GM12878 (cell line): ENCODE results near the gene SBF1. TPM values are rescaled to one million over a fixed set of nuclear protein-coding genes. Genes with fewer than 3 reads are reported as not detected.

ENCODE experiments used
- ATAC-seq: fragments of 200-7000 bp; cut with Tn5 transposase; 3 replicates; pipeline ENCODE4 v1.9.1; 2020; ENCODE audit warnings: mild to moderate bottlenecking, moderate library complexity
- BruUV-seq: library from RNA; stranded (reverse); fragments of 400-500 nt; replicated peaks from 2 replicates; lab custom pipeline; 2021; lab: Mats Ljungman, UMichigan
- CTCF ChIA-PET: fragments of 300-600 bp; sonication (Branson Sonifier 250); formaldehyde crosslinking; extraction: SDS; loops from one replicate; lab custom pipeline; 2021; ENCODE audit warnings: inconsistent platforms; lab: Yijun Ruan, JAX
- POLR2A ChIA-PET: fragments of 350-600 bp; formaldehyde crosslinking; extraction: SDS; loops from one replicate; lab custom pipeline; 2021; ENCODE audit warnings: inconsistent platforms; lab: Charles Lee
- RAD21 ChIA-PET: fragments of 300-600 bp; sonication (Branson Sonifier 250); formaldehyde crosslinking; loops from one replicate; lab custom pipeline; 2023; ENCODE audit warnings: antibody characterized with exemption; ENCODE audit not compliant: unreplicated experiment; lab: Charles Lee
- SMC1A ChIA-PET: fragments of 300-600 bp; sonication (Branson Sonifier 250); formaldehyde crosslinking; loops from one replicate; lab custom pipeline; 2023; ENCODE audit not compliant: unreplicated experiment, uncharacterized antibody; lab: Charles Lee
- DNase-seq: peaks from one replicate; pipeline ENCODE4 v3.0.0-alpha.2; 2011; ENCODE audit warnings: low read depth, low spot score
- FAIRE-seq: peaks from 3 replicates; lab custom pipeline; 2011; peaks lifted over from hg19 to GRCh38; lab: Jason Lieb, UNC
- H2AFZ ChIP-seq: 2 replicates; pipeline ENCODE4 v1.6.0; 2011; ENCODE audit warnings: low read depth, low read length, control low read depth; ENCODE audit not compliant: control insufficient read depth
- H3K27ac ChIP-seq: 2 replicates; pipeline ENCODE4 v1.5.1; 2011; ENCODE audit warnings: control low read depth; ENCODE audit not compliant: control insufficient read depth, insufficient read depth
- H3K27me3 ChIP-seq, 2 experiments: replicated peaks in 1 of 2; 2 replicates each; pipeline versions ENCODE4 v1.6.0 to v1.6.1; 2011; ENCODE audit warnings: low read length in 1 of 2; ENCODE audit not compliant: control insufficient read depth in 2 of 2, insufficient read depth in 2 of 2
- H3K36me3 ChIP-seq, 2 experiments: 2 replicates each; pipeline ENCODE4 v1.5.1; 2011; ENCODE audit warnings: low read length in 1 of 2; ENCODE audit not compliant: control insufficient read depth in 2 of 2, insufficient read depth in 2 of 2
- H3K4me1 ChIP-seq: 2 replicates; pipeline ENCODE4 v1.6.1; 2011; ENCODE audit warnings: mild to moderate bottlenecking, low read length, moderate library complexity, mixed read lengths; ENCODE audit not compliant: control insufficient read depth, insufficient read depth
- H3K4me2 ChIP-seq: 2 replicates; pipeline ENCODE4 v1.6.0; 2011; ENCODE audit warnings: control low read depth; ENCODE audit not compliant: control insufficient read depth, insufficient read depth
- H3K4me3 ChIP-seq: fragments of 200-600 bp; sonication (generic); 2 replicates; pipeline ENCODE4 v1.5.1; 2016
- H3K79me2 ChIP-seq: 2 replicates; pipeline ENCODE4 v1.6.0; 2011; ENCODE audit warnings: low read length; ENCODE audit not compliant: control insufficient read depth, insufficient read depth
- H3K9ac ChIP-seq: 2 replicates; pipeline ENCODE4 v1.8.0; 2011; ENCODE audit warnings: low read length, control low read depth, mixed read lengths; ENCODE audit not compliant: control insufficient read depth, insufficient read depth
- H3K9me3 ChIP-seq: replicated peaks from 3 replicates; pipeline ENCODE4 v1.5.1; 2011; ENCODE audit warnings: mild to moderate bottlenecking, low read length; ENCODE audit not compliant: control insufficient read depth, insufficient read depth
- H4K20me1 ChIP-seq: 2 replicates; pipeline ENCODE4 v1.6.0; 2011; ENCODE audit not compliant: control insufficient read depth, insufficient read depth
- BACH1 ChIP-seq: fragments of 450-650 bp; IDR thresholded peaks from 2 replicates; pipeline ENCODE4 v1.6.1; 2017; ENCODE audit warnings: mild to moderate bottlenecking, borderline replicate concordance
- CBX3 ChIP-seq: fragments of 200-600 bp; sonication (generic); IDR thresholded peaks from 2 replicates; pipeline ENCODE4 v1.6.1; 2016; ENCODE audit warnings: low read depth, borderline replicate concordance
- EZH2 ChIP-seq: IDR thresholded peaks from 2 replicates; pipeline ENCODE4 v1.6.1; 2012; ENCODE audit warnings: low read depth, mild to moderate bottlenecking, control low read depth, inconsistent platforms, low read length, borderline replicate concordance; ENCODE audit not compliant: control insufficient read depth
- HCFC1 ChIP-seq: fragments of 150-350 bp; IDR thresholded peaks from 2 replicates; pipeline ENCODE4 v1.6.1; 2014; ENCODE audit warnings: low read length
- IKZF1 ChIP-seq: fragments of 450-650 bp; conservative IDR thresholded peaks from 2 replicates; pipeline ENCODE4 v1.6.1; 2017; ENCODE audit warnings: antibody characterized with exemption, mild to moderate bottlenecking
- MEF2A ChIP-seq: IDR thresholded peaks from 2 replicates; pipeline ENCODE4 v1.6.1; 2011; ENCODE audit warnings: low read depth, mild to moderate bottlenecking, low read length, moderate library complexity; ENCODE audit not compliant: insufficient read depth
- SKIL ChIP-seq: fragments of 450-650 bp; IDR thresholded peaks from 2 replicates; pipeline ENCODE4 v1.6.1; 2017; ENCODE audit warnings: mild to moderate bottlenecking, low read depth, inconsistent platforms; ENCODE audit not compliant: poor library complexity, severe bottlenecking
- WGBS: methylation state at CpG from one replicate; pipeline ENCODE4 v1.1.6; 2016; ENCODE audit warnings: low lambda C conversion rate; ENCODE audit not compliant: insufficient replicate concordance, insufficient coverage; ENCODE audit errors: missing lambda C conversion rate; 5-methylcytosine and 5-hydroxymethylcytosine counted together
- in situ Hi-C: fragments of 300-500 bp; cut with MboI; formaldehyde crosslinking; loops from 9 replicates; pipeline ENCODE4 v1.14.3; 2018; ENCODE audit warnings: mixed read lengths
- intact Hi-C: fragments of 100-400 bp; cut with micrococcal nuclease; formaldehyde crosslinking; loops from one replicate; pipeline ENCODE4 v1.14.2; 2022; ENCODE audit not compliant: unreplicated experiment
- polyA plus RNA-seq, 11 experiments: library from polyadenylated mRNA; depleted of rRNA in 4 of 11; unstranded in 6 of 11; stranded (reverse) in 5 of 11; fragments of >200 nt; fragmentation: Nextera tagmentation in 4 of 11; fragmentation: Illumina TruSeq in 1 of 11; extraction: Ambion mirVana in 4 of 11; extraction: Trizol in 1 of 11; gene quantifications; 1 replicate in 1 of 11; 2 replicates in 10 of 11; pipeline versions ENCODE4 v1.2.1 to v1.2.3, GENCODE V29; 2011 to 2016; ENCODE audit warnings: inconsistent platforms in 2 of 11, missing spikeins in 2 of 11, low read depth in 1 of 11
- total RNA-seq, 4 experiments: library from RNA; depleted of rRNA in 3 of 4; stranded (reverse); fragments of >200 nt in 3 of 4; fragmentation: Illumina TruSeq in 1 of 4; extraction: Trizol in 1 of 4; gene quantifications; 2 replicates each; pipeline versions ENCODE4 v1.2.1 to v1.2.3, GENCODE V29; 2013 to 2021
- TF ChIP-seq, protein P1 (sequence below): IDR thresholded peaks from 2 replicates; pipeline ENCODE4 v1.6.1; 2012; ENCODE audit warnings: improper control_type of control experiment, low read depth, low read length; ENCODE audit not compliant: insufficient replicate concordance
- TF ChIP-seq, protein P2 (sequence below): fragments of 450-650 bp; IDR thresholded peaks from 2 replicates; pipeline ENCODE4 v1.6.1; 2018; ENCODE audit warnings: borderline replicate concordance, mild to moderate bottlenecking; ENCODE audit not compliant: partially characterized antibody
- TF ChIP-seq, protein P3 (sequence below): IDR thresholded peaks from 2 replicates; pipeline ENCODE4 v1.6.1; 2012; ENCODE audit warnings: low read depth, low read length, improper control_type of control experiment

Gene SBF1
- total and polyA plus RNA-seq, 10 of the 15 experiments (the other 5 are each of a cell fraction or from before 2014, with no cell fraction given) = 0.23 to 95.0 (median 17.8) TPM

- DNase-seq = no peak
- H3K9ac ChIP-seq = peak overlapping the region; percentile 97
- H3K4me1 ChIP-seq = peaks cover 9% of the 10 kb centered on the region
- POLR2A ChIA-PET = interaction anchor here (1.4 to 7.2 kb wide), 2 partner anchors 18 to 29 kb away, joined by 6 to 84 read pairs; partner anchors contain the start of gene SCO2
- in situ Hi-C loops = no loop called here
- FAIRE-seq = no peak
- peak; percentile 7 for ATAC-seq
- peak overlapping the region; percentile 81 for H2AFZ ChIP-seq
- H3K4me2 ChIP-seq = peak overlapping the region; percentile 92
- CTCF ChIA-PET = interaction anchor here (3.3 kb wide), 1 partner anchor 114 kb away, joined by 25 read pairs; no protein-coding TSS in a partner anchor
- H4K20me1 ChIP-seq = no peaks in the 10 kb centered on the region
- H3K9me3 ChIP-seq = no peaks in the 10 kb centered on the region
- H3K79me2 ChIP-seq = peaks cover 37% of the 10 kb centered on the region
- peak overlapping the region; percentile 82 for H3K27ac ChIP-seq
- H3K27me3 ChIP-seq = no peaks in the 10 kb centered on the region
- RAD21 ChIA-PET = interaction anchor here (0.6 to 2.2 kb wide), 4 partner anchors 22 to 114 kb away, joined by 3 to 22 read pairs (median 10); partner anchors contain the start of gene TYMP
- peak overlapping the region; percentile 100 for H3K4me3 ChIP-seq
- SMC1A ChIA-PET = interaction anchor here (2.8 kb wide), 1 partner anchor 18 kb away, joined by 16 read pairs; the partner anchor contains the start of gene SCO2
- intact Hi-C loops = loop anchor here (1.0 kb wide), 1 partner anchor 32 kb away; the partner anchor contains the start of gene SBF1
- peaks cover 4 to 8% of the 10 kb centered on the region in 2 experiments; a peak in 3 of 4 replicates for H3K36me3 ChIP-seq
- WGBS = 38% methylated on average over 21 of the region's 21 CpGs
- TSS peak; percentile 83 for BruUV-seq
- TF ChIP-seq EZH2 (no peak), HCFC1 (no peak), MEF2A (no peak), BACH1 (no peak), CBX3 (no peak), IKZF1 (no peak), SKIL (no peak)
- TF ChIP-seq, protein P1, sequence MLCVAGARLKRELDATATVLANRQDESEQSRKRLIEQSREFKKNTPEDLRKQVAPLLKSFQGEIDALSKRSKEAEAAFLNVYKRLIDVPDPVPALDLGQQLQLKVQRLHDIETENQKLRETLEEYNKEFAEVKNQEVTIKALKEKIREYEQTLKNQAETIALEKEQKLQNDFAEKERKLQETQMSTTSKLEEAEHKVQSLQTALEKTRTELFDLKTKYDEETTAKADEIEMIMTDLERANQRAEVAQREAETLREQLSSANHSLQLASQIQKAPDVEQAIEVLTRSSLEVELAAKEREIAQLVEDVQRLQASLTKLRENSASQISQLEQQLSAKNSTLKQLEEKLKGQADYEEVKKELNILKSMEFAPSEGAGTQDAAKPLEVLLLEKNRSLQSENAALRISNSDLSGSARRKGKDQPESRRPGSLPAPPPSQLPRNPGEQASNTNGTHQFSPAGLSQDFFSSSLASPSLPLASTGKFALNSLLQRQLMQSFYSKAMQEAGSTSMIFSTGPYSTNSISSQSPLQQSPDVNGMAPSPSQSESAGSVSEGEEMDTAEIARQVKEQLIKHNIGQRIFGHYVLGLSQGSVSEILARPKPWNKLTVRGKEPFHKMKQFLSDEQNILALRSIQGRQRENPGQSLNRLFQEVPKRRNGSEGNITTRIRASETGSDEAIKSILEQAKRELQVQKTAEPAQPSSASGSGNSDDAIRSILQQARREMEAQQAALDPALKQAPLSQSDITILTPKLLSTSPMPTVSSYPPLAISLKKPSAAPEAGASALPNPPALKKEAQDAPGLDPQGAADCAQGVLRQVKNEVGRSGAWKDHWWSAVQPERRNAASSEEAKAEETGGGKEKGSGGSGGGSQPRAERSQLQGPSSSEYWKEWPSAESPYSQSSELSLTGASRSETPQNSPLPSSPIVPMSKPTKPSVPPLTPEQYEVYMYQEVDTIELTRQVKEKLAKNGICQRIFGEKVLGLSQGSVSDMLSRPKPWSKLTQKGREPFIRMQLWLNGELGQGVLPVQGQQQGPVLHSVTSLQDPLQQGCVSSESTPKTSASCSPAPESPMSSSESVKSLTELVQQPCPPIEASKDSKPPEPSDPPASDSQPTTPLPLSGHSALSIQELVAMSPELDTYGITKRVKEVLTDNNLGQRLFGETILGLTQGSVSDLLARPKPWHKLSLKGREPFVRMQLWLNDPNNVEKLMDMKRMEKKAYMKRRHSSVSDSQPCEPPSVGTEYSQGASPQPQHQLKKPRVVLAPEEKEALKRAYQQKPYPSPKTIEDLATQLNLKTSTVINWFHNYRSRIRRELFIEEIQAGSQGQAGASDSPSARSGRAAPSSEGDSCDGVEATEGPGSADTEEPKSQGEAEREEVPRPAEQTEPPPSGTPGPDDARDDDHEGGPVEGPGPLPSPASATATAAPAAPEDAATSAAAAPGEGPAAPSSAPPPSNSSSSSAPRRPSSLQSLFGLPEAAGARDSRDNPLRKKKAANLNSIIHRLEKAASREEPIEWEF = no peak
- TF ChIP-seq, protein P2, sequence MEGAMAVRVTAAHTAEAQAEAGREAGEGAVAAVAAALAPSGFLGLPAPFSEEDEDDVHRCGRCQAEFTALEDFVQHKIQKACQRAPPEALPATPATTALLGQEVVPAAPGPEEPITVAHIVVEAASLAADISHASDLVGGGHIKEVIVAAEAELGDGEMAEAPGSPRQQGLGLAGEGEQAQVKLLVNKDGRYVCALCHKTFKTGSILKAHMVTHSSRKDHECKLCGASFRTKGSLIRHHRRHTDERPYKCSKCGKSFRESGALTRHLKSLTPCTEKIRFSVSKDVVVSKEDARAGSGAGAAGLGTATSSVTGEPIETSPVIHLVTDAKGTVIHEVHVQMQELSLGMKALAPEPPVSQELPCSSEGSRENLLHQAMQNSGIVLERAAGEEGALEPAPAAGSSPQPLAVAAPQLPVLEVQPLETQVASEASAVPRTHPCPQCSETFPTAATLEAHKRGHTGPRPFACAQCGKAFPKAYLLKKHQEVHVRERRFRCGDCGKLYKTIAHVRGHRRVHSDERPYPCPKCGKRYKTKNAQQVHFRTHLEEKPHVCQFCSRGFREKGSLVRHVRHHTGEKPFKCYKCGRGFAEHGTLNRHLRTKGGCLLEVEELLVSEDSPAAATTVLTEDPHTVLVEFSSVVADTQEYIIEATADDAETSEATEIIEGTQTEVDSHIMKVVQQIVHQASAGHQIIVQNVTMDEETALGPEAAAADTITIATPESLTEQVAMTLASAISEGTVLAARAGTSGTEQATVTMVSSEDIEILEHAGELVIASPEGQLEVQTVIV = no peak
- TF ChIP-seq, protein P3, sequence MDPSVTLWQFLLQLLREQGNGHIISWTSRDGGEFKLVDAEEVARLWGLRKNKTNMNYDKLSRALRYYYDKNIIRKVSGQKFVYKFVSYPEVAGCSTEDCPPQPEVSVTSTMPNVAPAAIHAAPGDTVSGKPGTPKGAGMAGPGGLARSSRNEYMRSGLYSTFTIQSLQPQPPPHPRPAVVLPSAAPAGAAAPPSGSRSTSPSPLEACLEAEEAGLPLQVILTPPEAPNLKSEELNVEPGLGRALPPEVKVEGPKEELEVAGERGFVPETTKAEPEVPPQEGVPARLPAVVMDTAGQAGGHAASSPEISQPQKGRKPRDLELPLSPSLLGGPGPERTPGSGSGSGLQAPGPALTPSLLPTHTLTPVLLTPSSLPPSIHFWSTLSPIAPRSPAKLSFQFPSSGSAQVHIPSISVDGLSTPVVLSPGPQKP = no peak
Observed at GRCh38 chr22:50506611-50507420, 32.0 kb upstream of the SBF1 start.
